Limb (tissue), 2 donors: ENCODE results near the gene TACR2.

ENCODE experiments used
- DNase-seq, 2 donors: peaks; one replicate each; pipeline ENCODE4 v3.0.0-alpha.2; 2016; ENCODE audit errors: extremely low spot score in 2 of 2

TACR2 gene

GRCh38 chr10:69419096-69419743 lies 2.5 kb upstream of the TACR2 start:
- DNase-seq = no peak

- DNase-seq = no peak
Measured at GRCh38 chr10:69418052-69418752, 1.5 kb upstream of the TACR2 start.

GRCh38 chr10:69417542-69417941 lies 824 bp upstream of the TACR2 start:
- DNase-seq = no peak

- DNase-seq = no peak
Measured at GRCh38 chr10:69415951-69416350, 767 bp downstream of the TACR2 start.

- no peak for DNase-seq
Measured at GRCh38 chr10:69415049-69415448, 1.7 kb downstream of the TACR2 start.

GRCh38 chr10:69414036-69415018 lies 2.4 kb downstream of the TACR2 start:
- no peak for DNase-seq

GRCh38 chr10:69413221-69413865 lies 3.4 kb downstream of the TACR2 start:
- peak; percentile 66 to 77 for DNase-seq

- DNase-seq = no peak
Measured at GRCh38 chr10:69412232-69412790, 4.4 kb downstream of the TACR2 start.

GRCh38 chr10:69411476-69411875 lies 5.2 kb downstream of the TACR2 start:
- DNase-seq = no peak

- DNase-seq = no peak
Measured at GRCh38 chr10:69410487-69410886, 6.2 kb downstream of the TACR2 start.

- no peak for DNase-seq
Measured at GRCh38 chr10:69409968-69410367, 6.8 kb downstream of the TACR2 start.

GRCh38 chr10:69409176-69409495 lies 7.6 kb downstream of the TACR2 start:
- no peak for DNase-seq

GRCh38 chr10:69408318-69409175 lies 8.2 kb downstream of the TACR2 start:
- DNase-seq = peak; percentile 93 to 94

GRCh38 chr10:69407621-69408301 lies 9.0 kb downstream of the TACR2 start:
- no peak for DNase-seq

GRCh38 chr10:69406816-69407580 lies 9.7 kb downstream of the TACR2 start:
- DNase-seq = no peak

- DNase-seq = peak; percentile 36 to 51
Measured at GRCh38 chr10:69406302-69406811, 10.4 kb downstream of the TACR2 start.

- DNase-seq = no peak
Measured at GRCh38 chr10:69405221-69405620, 11.5 kb downstream of the TACR2 start.

GRCh38 chr10:69404786-69405185 lies 11.9 kb downstream of the TACR2 start:
- no peak for DNase-seq

- DNase-seq = no peak
Measured at GRCh38 chr10:69403519-69403918, 13.2 kb downstream of the TACR2 start.
